ENCODE data around the gene PRAMEF5. TPM values are rescaled to one million over a fixed set of nuclear protein-coding genes. Genes with fewer than 3 reads are reported as not detected.
"Not testable (repeated sequence)": the region's sequence is repeated elsewhere in the genome, so short reads cannot be mapped to it uniquely, and the experiment has no call there.

Gene PRAMEF5
- polyA plus RNA-seq, 1 donor, result not detected

DNA sequence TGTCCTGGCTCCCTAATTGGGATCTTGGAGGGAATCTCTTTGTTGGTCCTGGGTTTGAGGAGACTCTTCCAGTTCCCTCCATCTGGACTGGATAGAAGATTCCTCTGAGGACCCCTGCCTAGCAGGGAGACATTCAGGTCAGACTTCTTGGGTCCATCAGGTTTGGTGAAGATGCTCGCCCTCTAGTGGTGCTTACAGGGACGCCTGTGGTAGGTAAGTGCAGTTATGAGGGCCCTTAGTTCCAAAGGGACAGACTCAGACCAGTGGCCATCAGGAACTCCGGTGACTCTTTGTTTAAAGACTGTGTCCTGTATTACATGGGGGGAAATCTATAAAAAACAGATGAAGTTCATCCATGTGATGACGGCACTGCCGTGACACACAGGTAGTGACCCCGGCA, 23.0 kb downstream of the PRAMEF5 start:
- not testable (repeated sequence) for DNase-seq

DNA sequence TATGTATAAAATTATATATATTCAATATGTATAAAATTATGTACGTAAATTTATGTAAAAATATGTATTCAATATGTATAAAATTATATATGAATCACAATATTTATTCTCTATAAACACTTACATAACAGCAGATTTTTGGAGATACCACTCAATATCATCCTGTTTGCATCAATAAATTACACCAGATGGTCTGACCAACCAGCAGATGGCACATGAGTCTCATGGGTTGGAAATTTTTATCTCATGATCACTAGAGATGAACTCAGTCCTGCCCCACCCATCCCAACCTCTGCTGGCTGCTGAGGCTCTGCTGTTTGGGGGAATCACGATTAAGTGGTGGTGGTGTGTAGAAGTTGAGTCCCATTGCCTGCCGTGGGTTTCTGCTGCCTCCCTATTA, 25.6 kb downstream of the PRAMEF5 start:
- not testable (repeated sequence) for DNase-seq

DNA sequence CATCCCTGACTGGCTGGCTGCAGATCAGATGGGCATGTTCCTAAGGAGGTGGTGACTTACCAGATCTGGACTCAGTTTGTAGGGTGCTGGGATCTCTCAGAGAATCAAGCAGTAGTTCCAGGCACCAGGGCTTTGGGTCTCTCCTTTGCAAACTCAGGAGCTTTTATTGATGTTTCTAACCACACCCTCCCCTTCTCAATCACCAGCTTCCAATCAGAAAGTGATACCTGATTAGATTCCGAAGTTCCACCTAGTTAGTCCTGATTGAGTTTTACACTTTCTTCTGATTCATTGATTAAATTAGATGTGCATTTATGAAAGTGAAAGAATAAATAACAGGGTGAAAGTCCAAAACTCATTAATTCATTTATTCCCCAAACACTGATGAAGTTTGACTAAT, 31.0 kb downstream of the PRAMEF5 start, which contains the start of gene PRAMEF8:
PRAMEF8 (minus strand) TSS at position 101 of the 400 bp plus-strand sequence. CDS start 1,046 bp downstream, outside the sequence.
- DNase-seq, result not testable (repeated sequence)

DNA sequence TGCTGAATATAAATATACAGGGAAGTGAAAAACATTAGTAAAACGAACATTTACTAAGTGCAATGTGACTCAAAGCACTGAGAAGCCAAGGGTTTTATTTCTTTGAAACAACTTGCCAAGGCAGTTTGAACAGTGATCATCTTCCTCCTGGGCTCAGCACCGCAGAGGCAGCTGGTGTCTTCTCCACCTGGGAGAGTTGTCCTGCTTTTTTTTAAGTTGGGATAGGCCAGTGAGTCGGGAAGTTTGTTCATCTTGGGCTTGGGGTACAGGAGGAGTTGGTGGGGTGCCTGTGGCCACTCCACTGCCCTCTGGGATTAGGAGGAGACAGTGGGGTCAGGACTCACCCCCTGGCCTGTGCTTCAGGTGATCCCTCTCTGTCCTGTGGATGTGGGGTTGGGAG, 35.0 kb downstream of the PRAMEF5 start:
- DNase-seq, result not testable (repeated sequence)

DNA sequence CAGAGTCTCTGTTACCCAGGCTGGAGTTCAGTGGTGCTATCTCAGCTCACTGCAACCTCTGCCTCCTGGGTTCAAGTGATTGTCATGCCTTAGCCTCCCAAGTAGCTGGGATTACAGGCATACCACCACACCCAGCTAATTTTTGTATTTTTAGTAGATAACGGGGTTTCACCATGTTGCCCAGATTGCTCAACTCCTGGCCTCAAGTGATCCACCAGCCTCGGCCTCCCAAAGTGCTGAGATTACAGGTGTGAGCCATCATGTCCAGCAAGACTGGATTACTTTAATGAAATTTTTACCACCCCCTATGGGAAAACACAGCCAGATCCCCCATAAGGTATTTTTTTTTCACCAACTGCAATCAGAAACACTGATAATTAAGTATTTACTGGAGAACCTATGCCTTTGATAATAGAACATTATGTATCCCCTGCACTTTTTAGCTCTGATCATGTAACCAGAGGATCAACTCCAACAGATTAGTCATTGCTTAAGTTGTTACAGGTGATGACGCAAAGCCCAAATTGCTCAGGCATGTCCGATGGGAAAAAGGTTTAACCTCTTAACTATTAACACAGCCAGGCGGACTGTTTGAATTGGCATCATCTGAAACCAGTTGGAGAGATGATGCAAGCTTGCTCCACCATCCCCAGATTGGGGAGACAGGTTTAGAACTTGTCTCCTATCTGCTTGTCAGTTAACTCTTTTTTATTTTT, 43.4 kb downstream of the PRAMEF5 start:
- not testable (repeated sequence) for DNase-seq

DNA sequence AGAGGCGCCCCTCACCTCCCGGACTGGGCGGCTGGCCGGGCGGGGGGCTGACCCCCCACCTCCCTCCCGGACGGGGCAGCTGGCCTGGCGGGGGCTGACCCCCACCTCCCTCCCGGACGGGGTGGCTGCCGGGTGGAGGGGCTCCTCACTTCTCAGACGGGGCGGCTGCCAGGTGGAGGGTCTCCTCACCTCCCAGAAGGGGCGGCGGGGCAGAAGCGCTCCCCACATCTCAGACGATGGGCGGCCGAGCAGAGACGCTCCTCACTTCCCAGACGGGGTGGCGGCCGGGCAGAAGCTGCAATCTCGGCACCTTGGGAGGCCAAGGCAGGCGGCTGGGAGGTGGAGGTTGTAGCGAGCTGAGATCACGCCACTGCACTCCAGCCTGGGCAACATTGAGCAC, 44.7 kb downstream of the PRAMEF5 start:
- DNase-seq, result not testable (repeated sequence)

DNA sequence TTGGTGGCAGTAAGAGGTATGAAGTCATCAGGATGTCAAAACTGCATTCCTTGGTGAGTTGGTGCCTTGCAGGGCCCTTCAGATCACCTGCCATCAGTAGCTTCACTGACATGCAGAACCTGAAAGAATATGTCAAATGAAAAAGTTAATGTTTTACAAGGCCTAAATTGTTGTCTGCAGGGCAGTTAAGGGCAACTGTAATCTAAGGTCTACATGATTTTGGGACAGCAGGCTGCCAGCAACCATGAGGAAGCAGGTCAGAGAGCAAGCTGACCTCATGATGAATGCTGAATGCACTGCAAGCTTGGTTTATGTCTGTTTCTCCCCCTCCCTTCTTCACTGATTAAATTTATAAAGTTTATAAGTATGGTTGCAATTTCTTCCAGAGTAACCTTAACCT, 48.2 kb downstream of the PRAMEF5 start:
- DNase-seq, result not testable (repeated sequence)

DNA sequence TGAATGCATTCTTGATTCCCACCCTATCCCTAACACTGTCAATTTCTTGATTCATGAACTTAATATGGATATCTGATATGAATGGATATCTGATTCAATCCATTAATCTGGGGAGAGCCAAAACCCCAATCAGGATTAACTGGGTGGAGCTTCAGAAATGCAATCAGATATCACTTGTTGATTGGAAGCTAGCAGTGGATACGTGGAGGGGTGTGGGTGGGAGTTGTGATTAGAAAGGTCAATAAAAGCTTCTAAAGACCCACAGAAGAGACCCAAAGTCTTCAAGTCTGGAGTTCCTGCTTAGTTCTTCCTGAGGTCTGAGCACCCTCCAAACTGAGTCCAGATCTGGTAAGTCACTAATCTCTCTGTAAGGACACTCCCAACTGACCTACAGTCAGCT, 49.2 kb downstream of the PRAMEF5 start, which contains the start of gene PRAMEF33:
PRAMEF33 (plus strand) TSS at position 301 of the 400 bp plus-strand sequence. CDS start 2,416 bp downstream, outside the sequence.
- not testable (repeated sequence) for DNase-seq

Other genes with a start within 250 kb of the PRAMEF5 start
- gene PRAMEF27, start 197.6 kb upstream of the PRAMEF5 start, polyA plus RNA-seq (ENCODE audit: insufficient read length), result not detected
- not detected for gene HNRNPCL3, start 193.4 kb upstream of the PRAMEF5 start, polyA plus RNA-seq (ENCODE audit: insufficient read length)
- not detected for gene PRAMEF25, start 183.4 kb upstream of the PRAMEF5 start, polyA plus RNA-seq (ENCODE audit: insufficient read length)
- not detected for gene HNRNPCL2, start 137.3 kb upstream of the PRAMEF5 start, polyA plus RNA-seq (ENCODE audit: insufficient read length)
- gene PRAMEF26, start 98.2 kb upstream of the PRAMEF5 start, polyA plus RNA-seq (ENCODE audit: insufficient read length), result not detected
- 0.52 TPM for gene HNRNPCL4, start 88.6 kb upstream of the PRAMEF5 start, polyA plus RNA-seq (ENCODE audit: insufficient read length)
- not detected for gene PRAMEF9, start 82.3 kb upstream of the PRAMEF5 start, polyA plus RNA-seq (ENCODE audit: insufficient read length)
- gene PRAMEF13, start 52.8 kb upstream of the PRAMEF5 start, polyA plus RNA-seq (ENCODE audit: insufficient read length), result not detected
- gene PRAMEF18, start 28.0 kb upstream of the PRAMEF5 start, polyA plus RNA-seq (ENCODE audit: insufficient read length), result not detected
- not detected for gene PRAMEF8, start 30.9 kb downstream of the PRAMEF5 start, polyA plus RNA-seq (ENCODE audit: insufficient read length)
- not detected for gene PRAMEF33, start 49.3 kb downstream of the PRAMEF5 start, polyA plus RNA-seq (ENCODE audit: insufficient read length)
- gene PRAMEF15, start 61.4 kb downstream of the PRAMEF5 start, polyA plus RNA-seq (ENCODE audit: insufficient read length), result not detected
- not detected for gene PRAMEF14, start 92.9 kb downstream of the PRAMEF5 start, polyA plus RNA-seq (ENCODE audit: insufficient read length)
- not detected for gene PRAMEF19, start 117.7 kb downstream of the PRAMEF5 start, polyA plus RNA-seq (ENCODE audit: insufficient read length)
- not detected for gene PRAMEF17, start 135.4 kb downstream of the PRAMEF5 start, polyA plus RNA-seq (ENCODE audit: insufficient read length)
- gene PRAMEF20, start 156.3 kb downstream of the PRAMEF5 start, polyA plus RNA-seq (ENCODE audit: insufficient read length), result not detected

Measured in left kidney (tissue), 2 donors.